ENCODE measurements around the gene BRAT1. TPM values are rescaled to one million over a fixed set of nuclear protein-coding genes. Genes with fewer than 3 reads are reported as not detected.

Gene BRAT1
- total RNA-seq, 1 donor from 2014 or later: 30.5 TPM

GRCh38 chr7:2544541-2545188 lies 10.7 kb downstream of the BRAT1 start:
- DNase-seq: peak; percentile 8
- peaks cover 1% of the 10 kb centered on the region for H3K9me3 Mint-ChIP-seq (ENCODE audit: unreplicated experiment)
- no peak overlapping the region for H3K4me3 Mint-ChIP-seq (ENCODE audit: unreplicated experiment)
- no peak for TF ChIP-seq CTCF (IDR thresholded peaks at IDR 0.05; ENCODE audit: partially characterized antibody, unreplicated experiment)
- no peaks in the 10 kb centered on the region for H3K36me3 Mint-ChIP-seq (ENCODE audit: unreplicated experiment)
- H3K4me1 Mint-ChIP-seq (ENCODE audit: low read depth, unreplicated experiment): no peaks in the 10 kb centered on the region
- H3K27ac Mint-ChIP-seq (ENCODE audit: unreplicated experiment): no peak overlapping the region
- H3K27me3 Mint-ChIP-seq (ENCODE audit: unreplicated experiment): peaks cover 2% of the 10 kb centered on the region

- no peak overlapping the region for H3K4me3 Mint-ChIP-seq (ENCODE audit: unreplicated experiment)
- H3K36me3 Mint-ChIP-seq (ENCODE audit: unreplicated experiment): no peaks in the 10 kb centered on the region
- DNase-seq: peak; percentile 17
- no peak for TF ChIP-seq CTCF (IDR thresholded peaks at IDR 0.05; ENCODE audit: partially characterized antibody, unreplicated experiment)
- H3K27ac Mint-ChIP-seq (ENCODE audit: unreplicated experiment): no peak overlapping the region
- peaks cover 4% of the 10 kb centered on the region for H3K9me3 Mint-ChIP-seq (ENCODE audit: unreplicated experiment)
- H3K4me1 Mint-ChIP-seq (ENCODE audit: low read depth, unreplicated experiment): no peaks in the 10 kb centered on the region
- peaks cover 2% of the 10 kb centered on the region for H3K27me3 Mint-ChIP-seq (ENCODE audit: unreplicated experiment)
Observed at GRCh38 chr7:2542916-2543871, 12.1 kb downstream of the BRAT1 start.

- no peaks in the 10 kb centered on the region for H3K4me1 Mint-ChIP-seq (ENCODE audit: low read depth, unreplicated experiment)
- no peak overlapping the region for H3K27ac Mint-ChIP-seq (ENCODE audit: unreplicated experiment)
- H3K4me3 Mint-ChIP-seq (ENCODE audit: unreplicated experiment): no peak overlapping the region
- peaks cover 4% of the 10 kb centered on the region for H3K9me3 Mint-ChIP-seq (ENCODE audit: unreplicated experiment)
- H3K27me3 Mint-ChIP-seq (ENCODE audit: unreplicated experiment): peaks cover 5% of the 10 kb centered on the region
- no peak for TF ChIP-seq CTCF (IDR thresholded peaks at IDR 0.05; ENCODE audit: partially characterized antibody, unreplicated experiment)
- H3K36me3 Mint-ChIP-seq (ENCODE audit: unreplicated experiment): no peaks in the 10 kb centered on the region
- DNase-seq: peak; percentile 28
Observed at GRCh38 chr7:2542011-2542915, 13.1 kb downstream of the BRAT1 start.

GRCh38 chr7:2541291-2542010 lies 13.9 kb downstream of the BRAT1 start:
- Mint-ChIP-seq H3K4me3 (ENCODE audit: unreplicated experiment) (no peak overlapping the region), H3K9me3 (ENCODE audit: unreplicated experiment) (peaks cover 4% of the 10 kb centered on the region), H3K27me3 (ENCODE audit: unreplicated experiment) (peaks cover 5% of the 10 kb centered on the region), H3K36me3 (ENCODE audit: unreplicated experiment) (no peaks in the 10 kb centered on the region), H3K4me1 (ENCODE audit: low read depth, unreplicated experiment) (no peaks in the 10 kb centered on the region), H3K27ac (ENCODE audit: unreplicated experiment) (no peak overlapping the region)
- DNase-seq: peak; percentile 32
- no peak for TF ChIP-seq CTCF (IDR thresholded peaks at IDR 0.05; ENCODE audit: partially characterized antibody, unreplicated experiment)
